HG03196 (cell line): ENCODE results near the gene KIDINS220.

Experiments used
- ATAC-seq: cut with Tn5 transposase; IDR thresholded peaks from one replicate; pipeline ENCODE4 v1.9.1; 2021; ENCODE audit not compliant: unreplicated experiment

The KIDINS220 gene

GRCh38 chr2:8699839-8700238 is 137.6 kb downstream of the KIDINS220 start:
- no peak for ATAC-seq

DNA sequence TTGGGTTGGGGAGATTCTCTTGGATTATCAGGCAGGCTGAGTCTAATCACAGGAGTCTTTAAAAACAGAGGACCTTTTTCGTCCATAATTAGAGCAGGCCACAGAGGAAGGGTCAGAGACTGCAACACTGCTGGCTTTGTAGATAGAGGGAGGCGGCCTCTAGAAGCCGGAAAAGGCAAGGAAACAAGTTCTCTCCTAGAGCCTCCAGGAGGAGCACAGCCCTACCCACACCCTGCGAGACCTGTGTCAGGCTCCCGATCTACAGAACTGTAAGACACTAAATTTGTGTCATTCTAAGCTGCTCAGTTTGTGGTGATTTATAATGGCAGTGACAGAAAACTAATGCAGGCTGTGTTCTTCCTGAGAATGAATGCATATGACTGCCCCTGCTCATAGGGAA is 140.2 kb downstream of the KIDINS220 start:
- no peak for ATAC-seq

GRCh38 chr2:8694737-8695136 is 142.7 kb downstream of the KIDINS220 start:
- ATAC-seq: no peak

GRCh38 chr2:8693157-8693821 is 144.1 kb downstream of the KIDINS220 start:
- ATAC-seq: no peak

DNA sequence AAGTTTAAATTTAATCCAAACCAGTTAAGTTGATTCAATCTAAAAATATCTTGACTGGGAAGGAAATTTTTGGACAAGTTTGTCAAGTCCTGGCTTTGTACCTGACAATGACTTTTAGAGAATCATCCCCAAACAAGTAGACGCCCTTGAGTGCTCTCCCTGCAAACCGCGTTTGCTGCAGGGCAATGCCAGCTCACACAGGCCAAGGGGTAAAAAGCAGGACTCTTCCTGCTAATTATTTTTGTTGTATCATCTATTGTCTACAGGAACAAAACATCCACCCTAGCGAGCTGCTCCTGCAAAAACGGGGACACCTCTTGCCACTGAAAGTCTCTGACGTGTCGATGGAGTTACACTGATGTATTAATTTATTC is 144.6 kb downstream of the KIDINS220 start:
- no peak for ATAC-seq

- ATAC-seq: no peak
Measured at GRCh38 chr2:8691859-8692437, 145.5 kb downstream of the KIDINS220 start.

- ATAC-seq: peak; percentile 35
Measured at GRCh38 chr2:8685697-8686358, 151.6 kb downstream of the KIDINS220 start.

DNA sequence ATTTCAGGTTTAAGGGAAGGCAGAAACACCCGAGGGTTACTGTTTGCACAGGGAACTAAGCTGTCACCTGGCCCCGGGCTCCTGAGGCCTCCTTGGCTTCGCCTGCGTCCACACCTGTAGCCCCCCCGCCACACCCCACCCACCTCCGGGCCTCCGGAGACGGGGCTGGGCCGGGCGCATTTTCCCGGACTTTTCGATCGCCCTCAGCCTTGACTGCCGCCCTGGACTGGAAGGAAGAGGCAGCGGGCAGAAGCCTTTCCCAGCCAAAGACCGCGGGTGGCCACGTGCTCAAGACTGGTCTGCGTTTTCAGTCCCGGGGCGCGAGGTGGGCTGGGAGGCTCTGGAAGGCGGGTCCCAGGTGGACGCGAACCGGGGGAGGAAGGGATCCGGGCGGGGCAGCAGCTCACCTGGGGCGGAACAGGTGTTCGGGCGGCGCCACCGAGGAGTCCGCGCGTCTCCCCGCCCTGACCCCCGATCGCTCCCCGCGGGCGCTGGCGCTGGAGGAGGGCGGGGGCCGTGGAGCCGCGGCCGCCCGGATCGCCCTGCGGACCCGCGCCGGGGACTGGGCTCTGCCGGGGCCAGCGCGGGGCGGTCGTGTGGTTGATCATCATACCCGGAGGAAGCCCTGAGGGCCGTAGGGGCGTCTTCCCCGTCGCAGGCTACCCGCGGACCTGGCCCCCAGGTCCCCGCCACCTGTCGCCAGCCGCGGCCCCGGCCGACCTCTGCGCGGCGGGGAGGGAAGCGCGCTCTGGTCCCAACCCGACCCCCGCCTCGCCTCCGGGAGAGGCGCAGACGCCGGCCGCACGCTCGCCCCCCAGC is 152.3 kb downstream of the KIDINS220 start:
- peak; percentile 2 for ATAC-seq

DNA sequence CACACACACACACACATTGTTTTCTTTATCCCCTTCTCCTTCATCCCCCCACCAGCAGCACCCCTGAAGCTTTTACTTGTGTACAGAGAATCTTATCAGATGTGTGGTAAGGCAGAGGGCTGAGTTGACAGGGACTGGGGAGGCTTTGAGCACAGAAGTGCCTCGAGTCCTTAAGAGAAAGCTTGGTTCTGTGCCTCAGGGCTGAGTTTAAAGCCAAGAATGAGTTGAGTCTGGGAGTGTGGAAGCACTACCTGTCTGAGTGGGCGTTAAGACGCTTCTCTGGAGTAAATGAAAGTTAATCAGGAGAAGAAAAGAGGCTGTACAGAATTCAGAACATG is 152.9 kb downstream of the KIDINS220 start:
- ATAC-seq: no peak

GRCh38 chr2:8682719-8683667 is 154.4 kb downstream of the KIDINS220 start:
- no peak for ATAC-seq

DNA sequence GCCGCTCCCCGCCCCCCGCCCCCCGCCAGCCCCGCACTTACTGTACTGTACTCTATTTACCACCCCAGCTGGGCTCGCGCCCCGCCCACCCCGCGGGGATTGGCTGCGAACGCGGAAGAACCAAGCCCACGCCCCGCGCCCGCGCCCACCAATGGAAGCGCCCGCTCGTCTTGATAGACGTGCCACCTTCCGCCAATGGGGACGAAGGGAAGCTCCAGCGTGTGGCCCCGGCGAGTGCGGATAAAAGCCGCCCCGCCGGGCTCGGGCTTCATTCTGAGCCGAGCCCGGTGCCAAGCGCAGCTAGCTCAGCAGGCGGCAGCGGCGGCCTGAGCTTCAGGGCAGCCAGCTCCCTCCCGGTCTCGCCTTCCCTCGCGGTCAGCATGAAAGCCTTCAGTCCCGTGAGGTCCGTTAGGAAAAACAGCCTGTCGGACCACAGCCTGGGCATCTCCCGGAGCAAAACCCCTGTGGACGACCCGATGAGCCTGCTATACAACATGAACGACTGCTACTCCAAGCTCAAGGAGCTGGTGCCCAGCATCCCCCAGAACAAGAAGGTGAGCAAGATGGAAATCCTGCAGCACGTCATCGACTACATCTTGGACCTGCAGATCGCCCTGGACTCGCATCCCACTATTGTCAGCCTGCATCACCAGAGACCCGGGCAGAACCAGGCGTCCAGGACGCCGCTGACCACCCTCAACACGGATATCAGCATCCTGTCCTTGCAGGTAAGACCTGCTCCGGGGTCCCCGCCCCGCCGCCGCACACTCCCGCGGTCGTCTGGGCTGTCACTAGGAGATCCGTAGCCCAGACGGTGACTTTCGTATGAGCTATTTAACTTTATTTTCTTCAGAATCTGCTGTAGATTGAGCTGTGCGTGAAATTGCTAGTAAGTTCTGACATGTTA is 155.4 kb downstream of the KIDINS220 start, which contains the start of gene ID2:
TSS of gene ID2 (plus strand) at position 271 of the 907 bp plus-strand sequence. CDS start at position 381, 110 bp downstream.
- peak; percentile 64 for ATAC-seq

DNA sequence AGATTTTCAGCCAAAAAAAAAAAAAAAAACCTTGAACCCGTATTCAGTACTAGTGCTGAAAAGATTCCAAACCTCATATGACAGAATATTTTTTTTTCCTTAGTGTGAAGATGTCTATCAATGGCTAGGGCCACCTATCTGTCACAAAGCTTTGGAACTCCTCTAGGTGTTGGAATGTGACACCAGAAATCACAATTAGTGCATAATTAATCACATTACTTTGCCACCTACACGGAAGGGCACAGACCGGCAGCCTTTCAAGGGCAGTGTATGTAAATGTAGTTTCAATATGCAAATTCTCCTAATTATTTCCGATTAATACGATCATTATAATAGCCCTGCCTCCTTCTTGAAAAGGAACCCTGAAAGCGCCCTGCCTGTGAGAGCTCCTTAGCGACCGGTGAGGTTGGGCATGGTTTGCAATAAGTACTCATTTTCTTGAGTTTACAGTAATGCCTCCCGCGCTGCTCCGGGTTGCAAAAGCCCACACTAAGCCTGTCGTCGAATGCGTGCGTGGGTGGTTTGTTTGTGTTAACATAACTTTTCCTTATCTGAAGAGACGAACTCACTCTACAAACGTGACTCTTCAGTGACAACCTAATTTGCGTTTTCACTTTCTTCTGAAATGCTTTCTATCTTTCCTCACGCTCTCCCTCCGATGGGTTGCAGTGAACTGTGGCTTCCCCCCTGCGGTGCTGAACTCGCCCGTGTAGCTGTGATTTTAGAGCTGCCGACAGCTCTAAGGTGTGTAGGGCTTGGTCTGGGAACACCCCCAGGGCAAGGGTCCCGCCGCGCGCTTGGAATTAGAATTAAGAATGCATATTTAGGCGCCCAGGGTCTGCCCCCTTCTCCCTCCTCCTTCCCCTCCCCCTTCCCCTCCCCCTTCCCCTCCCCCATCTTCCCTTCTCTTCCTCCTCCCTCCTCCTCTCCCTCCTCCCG is 156.3 kb downstream of the KIDINS220 start:
- no peak for ATAC-seq

GRCh38 chr2:8679827-8680731 is 157.3 kb downstream of the KIDINS220 start:
- no peak for ATAC-seq

DNA sequence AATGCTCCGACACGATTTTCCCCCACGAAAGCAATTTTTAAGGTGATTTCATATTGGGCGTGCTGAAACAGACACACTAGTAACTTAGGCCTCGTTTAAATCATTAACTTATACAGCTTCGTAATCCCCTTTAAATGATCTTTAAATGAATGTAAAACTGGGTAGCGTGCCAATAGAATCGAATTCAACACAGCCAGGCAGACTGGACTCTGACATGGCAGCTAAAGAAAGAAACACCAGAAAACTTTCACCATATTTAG is 157.9 kb downstream of the KIDINS220 start:
- no peak for ATAC-seq
